Right lobe of liver (tissue), 5 donors: ENCODE measurements around the gene MIOS. TPM values are rescaled to one million over a fixed set of nuclear protein-coding genes. Genes with fewer than 3 reads are reported as not detected.

Experiments used
- total RNA-seq, 6 experiments: library from RNA; depleted of rRNA in 2 of 6; stranded (reverse); fragments of >200 nt in 2 of 6; fragmentation: NEBNext Ultra II Directional in 3 of 6; extraction: Animal tissue kit (Norgen Biotek cat#: 25700) in 3 of 6; gene quantifications; one replicate each; pipeline versions ENCODE4 v1.1.0 to v1.2.4, GENCODE V29; 2016 to 2023
- donor health status: DM: no; HTN: no; CAD: no.
- donor health status: DM: no; HTN: no; CAD: no.
- donor health status: DM: no; HTN: yes; CAD: no.
- donor health status: DM: no; HTN: yes; CAD: no.

MIOS gene
- total RNA-seq, 6 experiments from 2014 or later: 14.1 to 21.3 (median 18.6) TPM

Other genes starting within 250 kb of the MIOS start
- under 1 TPM in 4 of 6 experiments, not detected in 2; 0.07 to 0.51 (median 0.34) TPM for gene COL28A1, start 31.0 kb upstream of the MIOS start, total RNA-seq
- gene UMAD1, start 73.9 kb downstream of the MIOS start, total RNA-seq: 10 to 100 TPM in 2 of 6 experiments, 1 to 10 TPM in 4; 7.6 to 15.3 (median 9.5) TPM
- 10 to 100 TPM; 11.3 to 22.3 (median 21.4) TPM for gene RPA3, start 151.7 kb downstream of the MIOS start, total RNA-seq